Measurements from ENCODE around the gene HLA-DQB2. TPM values are rescaled to one million over a fixed set of nuclear protein-coding genes. Genes with fewer than 3 reads are reported as not detected.

The HLA-DQB2 gene
- total and polyA plus RNA-seq, 2 experiments from 2014 or later = not detected

DNA sequence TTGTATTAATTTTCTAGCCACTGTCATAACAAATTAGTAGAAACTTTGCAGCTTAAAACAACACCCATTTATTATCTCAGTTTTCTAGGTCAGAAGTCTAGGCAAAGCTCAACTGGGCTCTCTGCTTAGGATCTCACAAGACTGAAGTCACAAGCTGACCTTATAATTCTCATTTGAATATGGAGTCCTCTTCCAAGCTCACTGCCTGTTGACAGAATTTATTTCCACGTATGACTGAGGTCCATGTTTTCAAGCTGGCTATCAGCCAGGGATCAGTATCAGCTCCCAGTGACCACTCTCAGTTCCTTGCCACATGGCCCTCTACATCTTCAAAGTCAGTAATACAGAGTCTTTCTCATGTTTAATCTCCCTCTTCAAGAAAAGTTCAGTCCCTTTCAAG lies 11.7 kb upstream of the HLA-DQB2 start:
- H3K27me3 ChIP-seq = no peaks in the 10 kb centered on the region
- 36% methylated on average over 1 of the region's 1 CpG for WGBS (ENCODE audit: low lambda C conversion rate, missing lambda C conversion rate)
- no peak overlapping the region for H2AFZ ChIP-seq
- H3K4me1 ChIP-seq (ENCODE audit: insufficient read depth) = peaks cover 8% of the 10 kb centered on the region
- H3K9me3 ChIP-seq (ENCODE audit: low read depth) = no peaks in the 10 kb centered on the region
- no peaks in the 10 kb centered on the region for H3K36me3 ChIP-seq (replicated peaks; ENCODE audit: insufficient read depth, low read depth)
- no peak overlapping the region for H3K4me3 ChIP-seq
- no peak for DNase-seq (ENCODE audit: low spot score)
- TF ChIP-seq, protein P1, sequence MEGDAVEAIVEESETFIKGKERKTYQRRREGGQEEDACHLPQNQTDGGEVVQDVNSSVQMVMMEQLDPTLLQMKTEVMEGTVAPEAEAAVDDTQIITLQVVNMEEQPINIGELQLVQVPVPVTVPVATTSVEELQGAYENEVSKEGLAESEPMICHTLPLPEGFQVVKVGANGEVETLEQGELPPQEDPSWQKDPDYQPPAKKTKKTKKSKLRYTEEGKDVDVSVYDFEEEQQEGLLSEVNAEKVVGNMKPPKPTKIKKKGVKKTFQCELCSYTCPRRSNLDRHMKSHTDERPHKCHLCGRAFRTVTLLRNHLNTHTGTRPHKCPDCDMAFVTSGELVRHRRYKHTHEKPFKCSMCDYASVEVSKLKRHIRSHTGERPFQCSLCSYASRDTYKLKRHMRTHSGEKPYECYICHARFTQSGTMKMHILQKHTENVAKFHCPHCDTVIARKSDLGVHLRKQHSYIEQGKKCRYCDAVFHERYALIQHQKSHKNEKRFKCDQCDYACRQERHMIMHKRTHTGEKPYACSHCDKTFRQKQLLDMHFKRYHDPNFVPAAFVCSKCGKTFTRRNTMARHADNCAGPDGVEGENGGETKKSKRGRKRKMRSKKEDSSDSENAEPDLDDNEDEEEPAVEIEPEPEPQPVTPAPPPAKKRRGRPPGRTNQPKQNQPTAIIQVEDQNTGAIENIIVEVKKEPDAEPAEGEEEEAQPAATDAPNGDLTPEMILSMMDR (IDR thresholded peaks at IDR 0.05; ENCODE audit: poor library complexity) = no peak
- TF ChIP-seq EZH2 (IDR thresholded peaks at IDR 0.05; ENCODE audit: borderline replicate concordance) = no peak
- no peak for TF ChIP-seq EZH2phosphoT487 (IDR thresholded peaks at IDR 0.05; ENCODE audit: low read depth, severe bottlenecking, unreplicated experiment)
- H3K79me2 ChIP-seq = no peaks in the 10 kb centered on the region
- no peak overlapping the region for H3K27ac ChIP-seq
- H4K20me1 ChIP-seq (ENCODE audit: insufficient read depth, poor library complexity, severe bottlenecking) = no peaks in the 10 kb centered on the region
- H3K4me2 ChIP-seq = no peak overlapping the region
- no peaks in the 10 kb centered on the region for H3K9me2 ChIP-seq (replicated peaks; ENCODE audit: insufficient read depth)

DNA sequence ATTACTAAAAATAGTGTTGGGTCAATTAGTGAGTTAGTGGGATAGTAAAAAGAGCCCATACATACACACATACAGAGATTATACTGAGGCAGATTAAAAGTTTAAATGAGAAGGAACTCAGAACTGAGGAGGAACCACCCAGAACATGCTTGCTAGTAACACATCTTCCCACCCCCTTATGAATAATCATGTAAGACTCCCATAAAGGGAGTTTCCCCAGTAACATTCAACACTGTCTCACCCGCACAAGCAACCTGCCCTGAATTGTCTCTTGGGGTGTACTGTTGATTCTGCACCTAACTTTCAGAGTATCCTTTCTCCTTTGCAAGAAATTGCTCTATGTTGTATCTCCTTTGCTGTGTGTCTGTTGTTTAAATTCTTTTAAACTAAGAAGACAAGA lies 11.1 kb upstream of the HLA-DQB2 start:
- H2AFZ ChIP-seq = no peak overlapping the region
- H4K20me1 ChIP-seq (ENCODE audit: insufficient read depth, poor library complexity, severe bottlenecking) = no peaks in the 10 kb centered on the region
- H3K9me2 ChIP-seq (replicated peaks; ENCODE audit: insufficient read depth) = no peaks in the 10 kb centered on the region
- DNase-seq (ENCODE audit: low spot score) = no peak
- H3K4me2 ChIP-seq = no peak overlapping the region
- H3K9me3 ChIP-seq (ENCODE audit: low read depth) = no peaks in the 10 kb centered on the region
- no peak overlapping the region for H3K4me3 ChIP-seq
- H3K27ac ChIP-seq = no peak overlapping the region
- no peaks in the 10 kb centered on the region for H3K79me2 ChIP-seq
- H3K4me1 ChIP-seq (ENCODE audit: insufficient read depth) = peaks cover 8% of the 10 kb centered on the region
- no peaks in the 10 kb centered on the region for H3K36me3 ChIP-seq (replicated peaks; ENCODE audit: insufficient read depth, low read depth)
- TF ChIP-seq EZH2phosphoT487 (IDR thresholded peaks at IDR 0.05; ENCODE audit: low read depth, severe bottlenecking, unreplicated experiment) (no peak), EZH2 (IDR thresholded peaks at IDR 0.05; ENCODE audit: borderline replicate concordance) (no peak)
- TF ChIP-seq, protein P1 (IDR thresholded peaks at IDR 0.05; ENCODE audit: poor library complexity) = no peak
- 63% methylated on average over 1 of the region's 1 CpG for WGBS (ENCODE audit: low lambda C conversion rate, missing lambda C conversion rate)
- no peaks in the 10 kb centered on the region for H3K27me3 ChIP-seq

DNA sequence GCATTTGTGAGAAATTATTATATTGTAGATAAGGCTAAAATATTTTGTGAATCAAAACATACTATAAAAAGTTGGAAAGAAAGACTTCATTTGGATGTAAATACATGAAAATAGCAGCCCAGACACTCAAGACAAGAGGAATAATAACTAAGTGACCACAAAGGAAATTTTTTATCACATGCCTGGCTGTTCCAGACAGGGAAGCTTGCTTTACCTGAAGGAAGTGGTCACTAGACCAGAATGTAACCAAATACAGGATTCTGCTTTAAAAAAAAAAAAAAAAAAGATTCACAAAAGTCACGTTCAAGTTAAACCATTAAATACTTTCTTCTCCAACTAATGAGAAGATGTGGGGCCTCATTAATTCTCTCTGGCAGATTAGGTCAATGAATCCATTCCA lies 9.3 kb upstream of the HLA-DQB2 start:
- TF ChIP-seq EZH2phosphoT487 (IDR thresholded peaks at IDR 0.05; ENCODE audit: low read depth, severe bottlenecking, unreplicated experiment) (no peak), EZH2 (IDR thresholded peaks at IDR 0.05; ENCODE audit: borderline replicate concordance) (no peak)
- TF ChIP-seq, protein P1 (IDR thresholded peaks at IDR 0.05; ENCODE audit: poor library complexity) = no peak
- Histone ChIP-seq H3K79me2 (no peaks in the 10 kb centered on the region), H3K4me1 (ENCODE audit: insufficient read depth) (peaks cover 8% of the 10 kb centered on the region), H3K4me3 (no peak overlapping the region), H3K9me3 (ENCODE audit: low read depth) (no peaks in the 10 kb centered on the region), H3K36me3 (replicated peaks; ENCODE audit: insufficient read depth, low read depth) (no peaks in the 10 kb centered on the region), H2AFZ (no peak overlapping the region), H3K27ac (no peak overlapping the region), H3K4me2 (no peak overlapping the region), H3K9me2 (replicated peaks; ENCODE audit: insufficient read depth) (no peaks in the 10 kb centered on the region), H3K27me3 (no peaks in the 10 kb centered on the region), H4K20me1 (ENCODE audit: insufficient read depth, poor library complexity, severe bottlenecking) (no peaks in the 10 kb centered on the region)
- DNase-seq (ENCODE audit: low spot score) = no peak
- WGBS (ENCODE audit: low lambda C conversion rate, missing lambda C conversion rate) = 58% methylated on average over 1 of the region's 1 CpG

DNA sequence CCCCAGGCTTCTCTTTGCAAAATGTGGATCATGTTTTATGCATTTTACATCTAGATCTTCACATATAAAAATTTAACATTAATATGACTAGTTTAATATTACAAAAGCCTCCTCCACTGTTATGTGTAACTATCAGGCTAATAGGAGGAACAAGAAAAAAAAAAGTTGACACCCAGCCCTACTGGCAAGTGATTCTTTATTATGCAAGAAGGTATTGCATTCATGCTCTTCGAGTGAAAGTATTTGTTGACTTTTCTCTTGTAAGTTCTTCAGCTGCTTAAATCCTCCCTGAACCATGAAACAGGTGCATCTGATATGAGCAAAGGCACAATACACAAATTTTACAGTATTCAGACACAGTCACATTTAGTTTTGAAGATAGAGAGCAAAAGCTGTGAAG lies 716 bp upstream of the HLA-DQB2 start:
- TF ChIP-seq, protein P1 (IDR thresholded peaks at IDR 0.05; ENCODE audit: poor library complexity) = no peak
- no peak for TF ChIP-seq EZH2 (IDR thresholded peaks at IDR 0.05; ENCODE audit: borderline replicate concordance)
- no peak for TF ChIP-seq EZH2phosphoT487 (IDR thresholded peaks at IDR 0.05; ENCODE audit: low read depth, severe bottlenecking, unreplicated experiment)
- WGBS (ENCODE audit: low lambda C conversion rate, missing lambda C conversion rate) = 44% methylated on average over 1 of the region's 1 CpG
- H3K9me3 ChIP-seq (ENCODE audit: low read depth) = no peaks in the 10 kb centered on the region
- no peaks in the 10 kb centered on the region for H3K79me2 ChIP-seq
- peaks cover 6% of the 10 kb centered on the region for H3K27me3 ChIP-seq
- H3K9me2 ChIP-seq (replicated peaks; ENCODE audit: insufficient read depth) = no peaks in the 10 kb centered on the region
- H4K20me1 ChIP-seq (ENCODE audit: insufficient read depth, poor library complexity, severe bottlenecking) = no peaks in the 10 kb centered on the region
- no peak overlapping the region for H3K4me2 ChIP-seq
- no peak for DNase-seq (ENCODE audit: low spot score)
- no peak overlapping the region for H3K27ac ChIP-seq
- no peaks in the 10 kb centered on the region for H3K4me1 ChIP-seq (ENCODE audit: insufficient read depth)
- H3K4me3 ChIP-seq = no peak overlapping the region
- no peaks in the 10 kb centered on the region for H3K36me3 ChIP-seq (replicated peaks; ENCODE audit: insufficient read depth, low read depth)
- H2AFZ ChIP-seq = no peak overlapping the region
